Keratinocyte (primary cell): ENCODE results near the gene MCUR1.
"Not testable (repeated sequence)": the region's sequence is repeated elsewhere in the genome, so short reads cannot be mapped to it uniquely, and the experiment has no call there.

Experiments used
- CTCF ChIP-seq, 3 experiments: IDR thresholded peaks in 1 of 3; conservative IDR thresholded peaks in 1 of 3; optimal IDR thresholded peaks in 1 of 3; 2 replicates in 2 of 3; 3 replicates in 1 of 3; pipeline versions ENCODE3 to v1.5.1; 2011; ENCODE audit warnings: low read length in 3 of 3, mild to moderate bottlenecking in 3 of 3, moderate library complexity in 2 of 3, control low read depth in 1 of 3, inconsistent platforms in 1 of 3; ENCODE audit not compliant: insufficient read depth in 2 of 3; ENCODE audit errors: extremely low read depth in 1 of 3
- EZH2 ChIP-seq: IDR thresholded peaks from one replicate; pipeline ENCODE4 v1.6.1; 2012; ENCODE audit warnings: inconsistent platforms, mild to moderate bottlenecking, low read length, moderate library complexity

GRCh38 chr6:13772358-13773030 lies 41.9 kb downstream of the MCUR1 start:
- not testable (repeated sequence) for TF ChIP-seq CTCF (optimal IDR thresholded peaks at IDR 0.05 in 1 of 3, IDR thresholded peaks at IDR 0.05 in 1 of 3, conservative IDR thresholded peaks at IDR 0.05 in 1 of 3; ENCODE audit: extremely low read depth in 1 of 3, insufficient read depth in 2 of 3, low read length in 3 of 3); EZH2
